WTC11 (cell line): ENCODE measurements around the gene HMCN1.

Source experiments
- CTCF ChIP-seq: fragments of 200-600 bp; IDR thresholded peaks from 2 replicates; pipeline ENCODE4 v1.8.0; 2022; ENCODE audit warnings: antibody characterized with exemption
- ESRRA ChIP-seq: sonication (generic); formaldehyde crosslinking; IDR thresholded peaks from 2 replicates; pipeline ENCODE4 v1.8.1; 2022; ENCODE audit warnings: mild to moderate bottlenecking, missing genetic modification reagents, borderline replicate concordance
- HMGA2 ChIP-seq: fragments of 250-450 bp; sonication (Bioruptor Pico); IDR thresholded peaks from 2 replicates; pipeline ENCODE4 v1.4.0; 2021; ENCODE audit warnings: mild to moderate bottlenecking, moderate library complexity
- NFYB ChIP-seq: sonication (generic); formaldehyde crosslinking; conservative IDR thresholded peaks from 2 replicates; pipeline ENCODE4 v1.8.0; 2022; ENCODE audit warnings: low read depth, missing genetic modification reagents
- SP1 ChIP-seq: sonication (generic); formaldehyde crosslinking; conservative IDR thresholded peaks from 2 replicates; pipeline ENCODE4 v1.8.1; 2022; ENCODE audit warnings: missing genetic modification reagents
- TEAD4 ChIP-seq: sonication (generic); formaldehyde crosslinking; IDR thresholded peaks from 2 replicates; pipeline ENCODE4 v1.8.0; 2022; ENCODE audit warnings: mild to moderate bottlenecking, missing genetic modification reagents
- ZNF121 ChIP-seq: sonication (generic); formaldehyde crosslinking; IDR thresholded peaks from 2 replicates; pipeline ENCODE4 v1.8.0; 2023; ENCODE audit warnings: missing genetic modification reagents

DNA sequence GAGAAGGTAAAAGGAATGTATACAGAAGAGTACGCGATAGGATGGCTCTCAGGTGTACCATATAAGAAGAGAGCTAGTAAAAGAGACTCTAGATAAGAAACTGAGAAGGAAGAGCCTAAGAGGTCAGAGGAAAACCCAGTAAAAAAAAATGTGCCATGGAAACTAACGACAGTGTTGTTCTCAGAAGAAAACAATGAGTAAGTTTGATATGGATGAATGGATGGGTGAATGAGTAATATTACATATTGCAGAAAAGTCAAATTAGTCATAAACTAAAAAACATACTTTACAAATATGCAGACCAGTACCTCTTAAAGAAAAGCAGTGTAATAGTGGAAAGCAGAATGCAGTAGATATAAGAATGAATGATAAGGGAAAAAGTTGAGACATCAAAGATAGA, 316.2 kb downstream of the HMCN1 start:
- no peak for TF ChIP-seq CTCF
- TF ChIP-seq ESRRA (CRISPR knock-in tag), result no peak
- TF ChIP-seq ZNF121 (CRISPR knock-in tag), result no peak
- TF ChIP-seq NFYB (CRISPR knock-in tag), result no peak
- TF ChIP-seq TEAD4 (CRISPR knock-in tag), result no peak
- no peak for TF ChIP-seq SP1
- TF ChIP-seq HMGA2 (CRISPR knock-in tag), result no peak
